SIG-M5 treated with dmso at 0.1 percent for 504 hours (cell line): ENCODE measurements around the gene ASB3.
A peak's percentile ranks its signal among the peaks of the same experiment; 100 is the strongest.
"Not testable (repeated sequence)": the region's sequence is repeated elsewhere in the genome, so short reads cannot be mapped to it uniquely, and the experiment has no call there.

ENCODE experiments used
- DNase-seq: peaks from one replicate; lab custom pipeline; 2025; ENCODE audit not compliant: unreplicated experiment; lab: John Stamatoyannopoulos, UW

Gene ASB3

GRCh38 chr2:53786705-53787613 is at the start of gene ASB3, which contains the start of gene ERLEC1:
ASB3 (minus strand) TSS chr2:53786953; CDS start chr2:53765572, 21,381 bp downstream.
ERLEC1 (plus strand) TSS chr2:53787044; CDS start chr2:53787211, 167 bp downstream.
- DNase-seq: peak; percentile 87

- DNase-seq: not testable (repeated sequence)
Observed at GRCh38 chr2:53829980-53830290, 43.2 kb upstream of the ASB3 start.

GRCh38 chr2:53829273-53829979 is 42.7 kb upstream of the ASB3 start:
- no peak for DNase-seq

GRCh38 chr2:53828331-53828730 is 41.6 kb upstream of the ASB3 start:
- DNase-seq: no peak

GRCh38 chr2:53827398-53828175 is 40.8 kb upstream of the ASB3 start:
- DNase-seq: no peak

GRCh38 chr2:53826587-53827397 is 40.0 kb upstream of the ASB3 start:
- DNase-seq: no peak

GRCh38 chr2:53826030-53826410 is 39.3 kb upstream of the ASB3 start:
- no peak for DNase-seq

GRCh38 chr2:53823639-53824038 is 36.9 kb upstream of the ASB3 start:
- not testable (repeated sequence) for DNase-seq

- no peak for DNase-seq
Observed at GRCh38 chr2:53821810-53822209, 35.1 kb upstream of the ASB3 start.

- DNase-seq: no peak
Observed at GRCh38 chr2:53820711-53821110, 34.0 kb upstream of the ASB3 start.

- DNase-seq: no peak
Observed at GRCh38 chr2:53820048-53820447, 33.3 kb upstream of the ASB3 start.

GRCh38 chr2:53819634-53820033 is 32.9 kb upstream of the ASB3 start:
- no peak for DNase-seq

GRCh38 chr2:53818854-53819435 is 32.2 kb upstream of the ASB3 start:
- no peak for DNase-seq

- DNase-seq: no peak
Observed at GRCh38 chr2:53813151-53813550, 26.4 kb upstream of the ASB3 start.

- no peak for DNase-seq
Observed at GRCh38 chr2:53811601-53812000, 24.8 kb upstream of the ASB3 start.

- no peak for DNase-seq
Observed at GRCh38 chr2:53802617-53803151, 15.9 kb upstream of the ASB3 start.

- no peak for DNase-seq
Observed at GRCh38 chr2:53801547-53801946, 14.8 kb upstream of the ASB3 start.

- no peak for DNase-seq
Observed at GRCh38 chr2:53793821-53794220, 7.1 kb upstream of the ASB3 start.

- DNase-seq: no peak
Observed at GRCh38 chr2:53793261-53793660, 6.5 kb upstream of the ASB3 start.
